GM19468 (cell line): Measurements from ENCODE around the gene RIMBP2.

Source experiments
- ATAC-seq: cut with Tn5 transposase; IDR thresholded peaks from one replicate; pipeline ENCODE4 v1.9.1; 2021; ENCODE audit warnings: mild to moderate bottlenecking, moderate library complexity, moderate number of reproducible peaks; ENCODE audit not compliant: unreplicated experiment; ENCODE audit errors: extremely low read depth

Gene RIMBP2

GRCh38 chr12:130555628-130556485 lies 160.2 kb downstream of the RIMBP2 start:
- ATAC-seq, result no peak

GRCh38 chr12:130555221-130555620 lies 160.9 kb downstream of the RIMBP2 start:
- ATAC-seq, result no peak

- ATAC-seq, result no peak
Measured at GRCh38 chr12:130552483-130552996, 163.6 kb downstream of the RIMBP2 start.

- ATAC-seq, result no peak
Measured at GRCh38 chr12:130549361-130549760, 166.7 kb downstream of the RIMBP2 start.

- no peak for ATAC-seq
Measured at GRCh38 chr12:130547480-130548155, 168.5 kb downstream of the RIMBP2 start.

GRCh38 chr12:130546494-130546893 lies 169.6 kb downstream of the RIMBP2 start:
- no peak for ATAC-seq

- ATAC-seq, result no peak
Measured at GRCh38 chr12:130545475-130545874, 170.6 kb downstream of the RIMBP2 start.

GRCh38 chr12:130540376-130540775 lies 175.7 kb downstream of the RIMBP2 start:
- ATAC-seq, result no peak

- ATAC-seq, result no peak
Measured at GRCh38 chr12:130538343-130539095, 177.6 kb downstream of the RIMBP2 start.

- no peak for ATAC-seq
Measured at GRCh38 chr12:130537655-130538054, 178.4 kb downstream of the RIMBP2 start.

- no peak for ATAC-seq
Measured at GRCh38 chr12:130537051-130537450, 179.0 kb downstream of the RIMBP2 start.

GRCh38 chr12:130530429-130530828 lies 185.7 kb downstream of the RIMBP2 start:
- no peak for ATAC-seq

GRCh38 chr12:130529781-130530180 lies 186.3 kb downstream of the RIMBP2 start:
- no peak for ATAC-seq

GRCh38 chr12:130527239-130527638 lies 188.9 kb downstream of the RIMBP2 start:
- no peak for ATAC-seq

- no peak for ATAC-seq
Measured at GRCh38 chr12:130526813-130527212, 189.3 kb downstream of the RIMBP2 start.

GRCh38 chr12:130525384-130526172 lies 190.5 kb downstream of the RIMBP2 start:
- ATAC-seq, result no peak

- no peak for ATAC-seq
Measured at GRCh38 chr12:130524759-130525158, 191.3 kb downstream of the RIMBP2 start.

- no peak for ATAC-seq
Measured at GRCh38 chr12:130523863-130524614, 192.1 kb downstream of the RIMBP2 start.

- ATAC-seq, result no peak
Measured at GRCh38 chr12:130523208-130523607, 192.9 kb downstream of the RIMBP2 start.
